Stimulated activated CD8-positive, alpha-beta memory T cell treated with anti-CD3 and anti-CD28 coated beads, Interleukin-15, amount 100 ng/mL, for 1 hour (primary cell): ENCODE results near the gene OPRD1.

Source experiments
- DNase-seq: peaks from one replicate; pipeline ENCODE4 v3.0.0-alpha.2; 2020; ENCODE audit warnings: low read depth

The OPRD1 gene

GRCh38 chr1:28885472-28885877, 73.5 kb downstream of the OPRD1 start:
- no peak for DNase-seq

- DNase-seq, result no peak
Measured at GRCh38 chr1:28885977-28886730, 74.2 kb downstream of the OPRD1 start.

- peak; percentile 71 for DNase-seq
Measured at GRCh38 chr1:28886731-28887418, 74.9 kb downstream of the OPRD1 start.

- no peak for DNase-seq
Measured at GRCh38 chr1:28887419-28887834, 75.5 kb downstream of the OPRD1 start.

GRCh38 chr1:28887835-28888682, 76.1 kb downstream of the OPRD1 start:
- no peak for DNase-seq

GRCh38 chr1:28888915-28889314, 76.9 kb downstream of the OPRD1 start:
- DNase-seq, result no peak

GRCh38 chr1:28889357-28889756, 77.4 kb downstream of the OPRD1 start:
- no peak for DNase-seq

GRCh38 chr1:28890435-28890834, 78.5 kb downstream of the OPRD1 start:
- no peak for DNase-seq

- DNase-seq, result no peak
Measured at GRCh38 chr1:28890836-28891235, 78.9 kb downstream of the OPRD1 start.

GRCh38 chr1:28891256-28891655, 79.3 kb downstream of the OPRD1 start:
- DNase-seq, result no peak

GRCh38 chr1:28893403-28894102, 81.6 kb downstream of the OPRD1 start:
- no peak for DNase-seq

- no peak for DNase-seq
Measured at GRCh38 chr1:28894785-28895184, 82.8 kb downstream of the OPRD1 start.

- no peak for DNase-seq
Measured at GRCh38 chr1:28895896-28896608, 84.1 kb downstream of the OPRD1 start.

- DNase-seq, result no peak
Measured at GRCh38 chr1:28896609-28896986, 84.6 kb downstream of the OPRD1 start.

GRCh38 chr1:28897789-28898188, 85.8 kb downstream of the OPRD1 start:
- no peak for DNase-seq

- no peak for DNase-seq
Measured at GRCh38 chr1:28898405-28898881, 86.5 kb downstream of the OPRD1 start.

GRCh38 chr1:28899267-28899666, 87.3 kb downstream of the OPRD1 start:
- no peak for DNase-seq

GRCh38 chr1:28900562-28900961, 88.6 kb downstream of the OPRD1 start:
- DNase-seq, result no peak

GRCh38 chr1:28902738-28903137, 90.8 kb downstream of the OPRD1 start:
- DNase-seq, result no peak

GRCh38 chr1:28905921-28906666, 94.1 kb downstream of the OPRD1 start:
- DNase-seq, result no peak

GRCh38 chr1:28909198-28909597, 97.2 kb downstream of the OPRD1 start:
- DNase-seq, result no peak
